Pancreas (tissue), 10 donors: ENCODE measurements around the gene MRPL18. TPM values are rescaled to one million over a fixed set of nuclear protein-coding genes. Genes with fewer than 3 reads are reported as not detected.

Source experiments
- ATAC-seq, 4 donors: fragments of 200-7000 bp; cut with Tn5 transposase; one replicate each; pipeline versions ENCODE4 v1.8.0 to v1.9.1; 2020; ENCODE audit warnings: mild to moderate bottlenecking in 4 of 4, moderate library complexity in 4 of 4
- DNase-seq, 6 donors: peaks; one replicate each; pipeline ENCODE4 v3.0.0-alpha.2; 2020
- FAIRE-seq: peaks from 2 replicates; lab custom pipeline; 2012; peaks lifted over from hg19 to GRCh38; lab: Jason Lieb, UNC
- H3K27ac ChIP-seq, 4 donors: fragments of 200-600 bp; sonication (generic); 1 replicate in 3 of 4; 2 replicates in 1 of 4; pipeline versions ENCODE4 v1.5.0 to v1.8.0; 2020
- H3K27me3 ChIP-seq, 4 donors: fragments of 200-600 bp; one replicate each; pipeline ENCODE4 v1.8.0; 2021
- H3K36me3 ChIP-seq, 3 donors: fragments of 200-600 bp; sonication (generic) in 1 of 3; one replicate each; pipeline versions ENCODE4 v1.5.0 to v1.8.0; 2020 to 2021
- H3K4me1 ChIP-seq, 3 donors: fragments of 200-600 bp; one replicate each; pipeline ENCODE4 v1.8.0; 2021
- H3K4me3 ChIP-seq, 4 donors: fragments of 200-600 bp; sonication (generic) in 2 of 4; one replicate each; pipeline versions ENCODE4 v1.5.0 to v1.8.0; 2020 to 2021
- H3K9me3 ChIP-seq, 4 donors: fragments of 200-600 bp; one replicate each; pipeline ENCODE4 v1.8.0; 2021
- WGBS, 2 donors: extraction: QIAGEN DNeasy Blood & Tissue Kit; methylation state at CpG; one replicate each; pipeline ENCODE4 v1.1.7; 2013; 5-methylcytosine and 5-hydroxymethylcytosine counted together
- intact Hi-C, 3 donors: fragments of 100-400 bp; cut with DNase I; formaldehyde crosslinking; loops; one replicate each; pipeline versions ENCODE4 v1.11.1 to v1.14.2; 2022
- polyA plus RNA-seq, 2 donors: library from polyadenylated mRNA; stranded (reverse); fragments of 200-250 nt; gene quantifications; one replicate each; pipeline ENCODE4 v1.2.3, GENCODE V29; 2013
- total RNA-seq, 6 donors: library from RNA; stranded (reverse); fragmentation: NEBNext Ultra II Directional in 4 of 6; extraction: Animal tissue kit (Norgen Biotek cat#: 25700) in 4 of 6; gene quantifications; one replicate each; pipeline versions ENCODE4 v1.2.1 to v1.2.4, GENCODE V29; 2021 to 2023
- TF ChIP-seq, protein P1 (sequence below), 4 donors: fragments of 200-600 bp; sonication (generic) in 3 of 4; IDR thresholded peaks; one replicate each; pipeline versions ENCODE4 v1.5.0 to v1.8.0; 2021; ENCODE audit warnings: antibody characterized with exemption in 4 of 4
- donor health status: healthy with polysubstance abuse.
- donor health status: DM: no; HTN: no; CAD: no; lungs with moderate emphysema.
- donor health status: DM: no; HTN: no; CAD: no.
- donor health status: control.
- donor health status: control.
- donor health status: Bipolar disorder and iron deficiency.
- donor health status: DM: yes; HTN: yes; CAD: no.
- donor health status: DM: no; HTN: no; CAD: no.
- donor health status: DM: no; HTN: no; CAD: no.
- donor health status: DM: yes; HTN: yes; CAD: no.

The MRPL18 gene
- total and polyA plus RNA-seq, 8 donors: 19.3 to 47.9 (median 27.1) TPM

DNA sequence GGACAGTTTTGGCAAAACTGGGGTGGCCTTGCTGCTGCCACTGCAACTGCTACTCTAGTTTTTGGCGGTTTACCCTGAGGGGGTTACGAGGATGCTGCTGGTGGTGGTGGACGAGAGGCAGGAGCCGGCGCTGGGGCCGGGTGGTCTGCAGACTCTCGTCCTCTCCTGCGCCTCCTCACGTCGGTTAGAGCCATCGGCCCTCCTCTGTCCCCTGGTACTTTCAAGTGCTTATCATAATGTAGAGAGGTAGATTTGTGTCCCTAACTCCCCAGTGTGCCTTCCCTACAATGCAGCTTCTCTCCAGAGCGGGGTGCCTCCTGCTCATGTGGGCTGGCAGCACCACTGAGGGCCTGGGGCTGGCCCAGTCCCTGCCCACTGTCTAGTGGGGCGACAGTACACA is 35.7 kb downstream of the MRPL18 start:
- Histone ChIP-seq H3K9me3 (no peaks in the 10 kb centered on the region), H3K27ac (no peak overlapping the region), H3K4me3 (no peak overlapping the region), H3K4me1 (no peaks in the 10 kb centered on the region), H3K27me3 (no peaks in the 10 kb centered on the region), H3K36me3 (no peaks in the 10 kb centered on the region)
- intact Hi-C loops: no loop called here
- WGBS, 2 donors: 92 to 94% methylated on average over 13 of the region's 13 CpGs
- DNase-seq (no peak), FAIRE-seq (no peak), ATAC-seq (no peak)
- TF ChIP-seq, protein P1, sequence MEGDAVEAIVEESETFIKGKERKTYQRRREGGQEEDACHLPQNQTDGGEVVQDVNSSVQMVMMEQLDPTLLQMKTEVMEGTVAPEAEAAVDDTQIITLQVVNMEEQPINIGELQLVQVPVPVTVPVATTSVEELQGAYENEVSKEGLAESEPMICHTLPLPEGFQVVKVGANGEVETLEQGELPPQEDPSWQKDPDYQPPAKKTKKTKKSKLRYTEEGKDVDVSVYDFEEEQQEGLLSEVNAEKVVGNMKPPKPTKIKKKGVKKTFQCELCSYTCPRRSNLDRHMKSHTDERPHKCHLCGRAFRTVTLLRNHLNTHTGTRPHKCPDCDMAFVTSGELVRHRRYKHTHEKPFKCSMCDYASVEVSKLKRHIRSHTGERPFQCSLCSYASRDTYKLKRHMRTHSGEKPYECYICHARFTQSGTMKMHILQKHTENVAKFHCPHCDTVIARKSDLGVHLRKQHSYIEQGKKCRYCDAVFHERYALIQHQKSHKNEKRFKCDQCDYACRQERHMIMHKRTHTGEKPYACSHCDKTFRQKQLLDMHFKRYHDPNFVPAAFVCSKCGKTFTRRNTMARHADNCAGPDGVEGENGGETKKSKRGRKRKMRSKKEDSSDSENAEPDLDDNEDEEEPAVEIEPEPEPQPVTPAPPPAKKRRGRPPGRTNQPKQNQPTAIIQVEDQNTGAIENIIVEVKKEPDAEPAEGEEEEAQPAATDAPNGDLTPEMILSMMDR (IDR thresholded peaks at IDR 0.05): no peak

DNA sequence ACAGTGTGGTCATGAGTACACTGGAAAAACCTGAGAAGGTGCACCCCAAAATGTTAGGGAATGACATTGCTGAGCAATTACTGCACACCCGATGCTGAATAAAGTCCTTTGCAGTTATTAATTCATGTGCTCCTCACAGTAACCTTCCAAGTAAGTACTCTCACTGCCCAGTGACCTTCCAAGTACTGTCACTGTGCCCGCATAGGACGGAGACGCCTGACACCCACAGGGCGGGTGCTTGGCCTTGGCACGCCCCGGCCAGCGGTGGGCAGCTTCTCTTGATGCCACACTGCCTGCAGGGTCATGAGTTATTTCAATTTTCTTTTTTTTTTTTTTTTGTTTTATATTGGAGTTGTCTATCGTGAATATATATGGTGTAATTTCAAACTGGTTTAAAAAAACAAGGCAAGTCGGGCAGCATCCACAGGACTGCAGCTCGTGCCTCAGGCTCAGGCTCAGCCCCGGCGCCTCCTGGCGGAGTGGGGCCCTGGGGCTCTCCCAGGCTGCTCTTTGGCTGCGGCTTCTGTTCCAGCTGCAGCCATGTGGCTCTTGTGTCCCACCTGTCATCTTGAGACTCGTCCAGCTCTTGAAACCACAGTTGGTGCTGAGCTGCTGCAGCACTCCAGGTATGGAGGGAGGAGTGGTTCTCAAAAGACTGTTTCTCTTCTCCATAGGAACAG is 36.8 kb downstream of the MRPL18 start:
- 90 to 93% methylated on average over 16 of the region's 16 CpGs for WGBS, 2 donors
- Histone ChIP-seq H3K9me3 (no peaks in the 10 kb centered on the region), H3K4me1 (peaks cover 0 to 3% (median 0%) of the 10 kb centered on the region in 3 donors), H3K27me3 (no peaks in the 10 kb centered on the region), H3K27ac (no peak overlapping the region), H3K36me3 (no peaks in the 10 kb centered on the region), H3K4me3 (no peak overlapping the region)
- intact Hi-C loops: no loop called here
- TF ChIP-seq, protein P1 (IDR thresholded peaks at IDR 0.05): no peak
- ATAC-seq (no peak), DNase-seq (no peak), FAIRE-seq (no peak)

DNA sequence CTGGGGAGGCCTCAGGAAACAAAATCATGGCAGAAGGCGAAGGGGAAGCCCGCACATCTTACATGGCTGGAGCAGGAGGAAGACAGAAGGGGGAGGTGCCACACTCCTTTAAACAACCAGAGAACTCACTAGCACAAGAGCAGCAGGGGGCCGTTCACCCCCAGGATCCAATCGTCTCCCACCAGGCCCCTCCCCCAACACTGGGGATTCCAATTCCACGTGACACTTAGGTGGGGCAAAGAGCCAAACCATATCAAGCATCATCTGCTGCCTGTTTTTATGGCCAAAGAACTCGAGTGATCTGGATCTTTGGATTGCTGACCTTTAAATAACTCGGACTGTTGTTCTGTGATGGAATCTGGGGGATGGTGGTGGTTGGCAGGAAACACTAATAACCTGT is 37.8 kb downstream of the MRPL18 start:
- TF ChIP-seq, protein P1 (IDR thresholded peaks at IDR 0.05): no peak
- DNase-seq: peak in 3 of 6 donors; percentile 38 to 52 (median 48)
- no peaks in the 10 kb centered on the region for H3K27me3 ChIP-seq
- H3K9me3 ChIP-seq: no peaks in the 10 kb centered on the region
- intact Hi-C loops: no loop called here
- no peak overlapping the region for H3K27ac ChIP-seq
- WGBS, 2 donors: 43 to 46% methylated on average over 7 of the region's 7 CpGs
- peak in 3 of 4 donors; percentile 47 to 59 (median 50) for ATAC-seq
- H3K4me3 ChIP-seq: no peak overlapping the region
- no peak for FAIRE-seq
- H3K36me3 ChIP-seq: no peaks in the 10 kb centered on the region
- peaks cover 0 to 3% (median 0%) of the 10 kb centered on the region in 3 donors for H3K4me1 ChIP-seq

- Histone ChIP-seq H3K36me3 (no peaks in the 10 kb centered on the region), H3K4me3 (no peak overlapping the region), H3K9me3 (no peaks in the 10 kb centered on the region), H3K27me3 (no peaks in the 10 kb centered on the region), H3K4me1 (peaks cover 0 to 3% (median 0%) of the 10 kb centered on the region in 3 donors), H3K27ac (no peak overlapping the region)
- DNase-seq: no peak
- intact Hi-C loops: no loop called here
- TF ChIP-seq, protein P1 (IDR thresholded peaks at IDR 0.05): no peak
- FAIRE-seq: no peak
- no peak for ATAC-seq
- WGBS, 2 donors: 81 to 85% methylated on average over 4 of the region's 4 CpGs
Observed at GRCh38 chr6:159829526-159829925, 39.3 kb downstream of the MRPL18 start.
